VCaP (cell line): ENCODE data around the gene TAGLN2.

ENCODE experiments used
- H3K27ac ChIP-seq: fragments of 450-650 bp; 2 replicates; pipeline ENCODE4 v1.5.1; 2017
- TF ChIP-seq, protein P1 (sequence below): fragments of 450-650 bp; conservative IDR thresholded peaks from 2 replicates; pipeline ENCODE4 v1.5.1; 2017; ENCODE audit warnings: mild to moderate bottlenecking, moderate library complexity

TAGLN2 gene

GRCh38 chr1:159923203-159924024 is 1.9 kb downstream of the TAGLN2 start:
- TF ChIP-seq, protein P1, sequence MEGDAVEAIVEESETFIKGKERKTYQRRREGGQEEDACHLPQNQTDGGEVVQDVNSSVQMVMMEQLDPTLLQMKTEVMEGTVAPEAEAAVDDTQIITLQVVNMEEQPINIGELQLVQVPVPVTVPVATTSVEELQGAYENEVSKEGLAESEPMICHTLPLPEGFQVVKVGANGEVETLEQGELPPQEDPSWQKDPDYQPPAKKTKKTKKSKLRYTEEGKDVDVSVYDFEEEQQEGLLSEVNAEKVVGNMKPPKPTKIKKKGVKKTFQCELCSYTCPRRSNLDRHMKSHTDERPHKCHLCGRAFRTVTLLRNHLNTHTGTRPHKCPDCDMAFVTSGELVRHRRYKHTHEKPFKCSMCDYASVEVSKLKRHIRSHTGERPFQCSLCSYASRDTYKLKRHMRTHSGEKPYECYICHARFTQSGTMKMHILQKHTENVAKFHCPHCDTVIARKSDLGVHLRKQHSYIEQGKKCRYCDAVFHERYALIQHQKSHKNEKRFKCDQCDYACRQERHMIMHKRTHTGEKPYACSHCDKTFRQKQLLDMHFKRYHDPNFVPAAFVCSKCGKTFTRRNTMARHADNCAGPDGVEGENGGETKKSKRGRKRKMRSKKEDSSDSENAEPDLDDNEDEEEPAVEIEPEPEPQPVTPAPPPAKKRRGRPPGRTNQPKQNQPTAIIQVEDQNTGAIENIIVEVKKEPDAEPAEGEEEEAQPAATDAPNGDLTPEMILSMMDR, result no peak
- no peak overlapping the region for H3K27ac ChIP-seq

DNA sequence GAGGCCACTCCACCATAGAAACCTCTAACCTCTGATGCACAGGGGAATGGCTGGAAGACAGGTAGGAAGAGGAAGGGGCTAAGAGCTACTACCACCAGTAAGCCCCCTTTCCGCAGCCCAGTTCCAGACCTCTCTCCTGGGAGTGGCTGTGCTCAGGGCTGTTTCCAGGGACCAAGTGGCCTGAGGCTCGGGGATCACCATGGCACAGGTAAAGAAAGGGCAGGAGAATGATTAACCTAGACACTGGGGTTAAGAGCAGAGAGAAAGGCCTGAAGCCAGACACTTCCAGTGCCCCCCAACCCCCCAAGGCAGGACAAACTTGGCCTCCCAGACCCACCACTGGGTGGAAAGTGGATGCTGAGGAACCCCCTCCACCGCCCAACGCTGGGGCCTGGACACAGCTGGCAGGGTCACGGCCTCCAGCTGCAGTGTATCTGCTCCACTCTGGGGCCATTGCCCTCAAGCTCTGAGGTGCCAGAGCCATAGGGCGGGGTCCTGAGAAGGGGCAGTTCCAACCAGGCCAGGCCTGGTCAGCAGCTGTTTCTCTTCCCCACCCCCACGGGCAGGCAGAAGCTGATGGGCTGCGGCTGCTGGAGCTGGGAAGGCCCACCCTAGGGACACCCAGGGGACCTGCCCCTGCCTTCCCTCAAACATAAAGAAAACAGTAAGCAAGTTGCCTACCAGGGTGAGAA is 2.6 kb downstream of the TAGLN2 start:
- TF ChIP-seq, protein P1, result no peak
- H3K27ac ChIP-seq, result no peak overlapping the region

DNA sequence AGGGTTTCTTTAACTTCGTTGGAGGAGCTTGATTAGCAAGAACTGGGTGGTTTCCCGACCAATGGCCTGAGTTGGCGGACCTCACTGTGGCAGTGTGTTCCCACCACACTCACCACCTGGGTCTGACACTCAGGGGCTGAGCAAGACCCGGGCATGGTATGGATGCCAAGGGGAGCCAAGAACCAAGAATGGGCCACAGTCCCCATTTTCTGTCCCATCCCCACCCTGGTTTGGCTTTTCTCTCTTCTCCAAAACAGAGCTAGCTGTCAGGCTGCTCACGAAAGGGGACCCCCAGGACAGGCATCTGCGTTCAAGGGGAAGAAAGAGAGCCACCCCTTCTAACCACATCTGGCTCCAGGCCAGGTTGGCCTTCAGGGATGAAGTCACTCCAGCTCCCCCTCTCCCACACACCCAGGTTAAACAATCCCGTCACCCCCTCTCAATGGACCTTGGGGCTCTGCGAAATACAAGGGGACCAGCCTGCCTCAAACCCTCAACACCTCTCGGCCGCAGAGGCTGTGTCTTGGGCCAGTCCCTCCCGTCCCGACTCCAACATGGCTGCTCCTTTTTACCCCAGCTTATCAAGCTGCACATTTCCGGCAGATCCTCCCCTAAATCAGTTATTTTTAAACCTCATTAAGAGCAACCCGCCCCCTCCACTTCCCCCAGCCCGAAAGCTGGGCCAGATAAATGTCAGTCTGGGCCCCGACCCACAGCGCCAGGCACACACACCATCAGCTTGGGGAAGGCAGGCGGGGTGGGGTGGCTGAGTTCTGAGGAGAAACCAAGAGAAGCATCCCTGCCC is 3.4 kb downstream of the TAGLN2 start:
- TF ChIP-seq, protein P1, result no peak
- H3K27ac ChIP-seq, result no peak overlapping the region

- TF ChIP-seq, protein P1, result no peak
- H3K27ac ChIP-seq, result no peak overlapping the region
Measured at GRCh38 chr1:159921251-159921650, 4.1 kb downstream of the TAGLN2 start.

DNA sequence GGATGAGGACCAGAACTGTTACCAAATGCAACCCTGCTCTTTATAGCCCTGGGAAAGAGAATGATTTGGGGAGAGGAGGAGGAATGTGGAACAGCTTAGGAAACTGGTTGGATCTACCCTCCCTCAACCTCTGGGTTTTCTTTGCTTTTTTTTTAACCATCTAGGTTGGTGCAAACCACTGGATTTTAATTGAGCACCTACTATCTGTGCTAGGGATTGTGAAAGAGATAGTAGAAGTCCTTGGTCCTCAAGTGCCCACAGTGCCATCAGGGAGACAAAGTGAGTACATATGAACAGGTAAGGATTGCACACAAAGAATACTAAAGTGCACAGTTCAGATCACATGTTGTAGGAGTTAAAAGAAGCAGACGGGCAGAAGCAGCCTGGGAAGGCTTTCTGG is 4.7 kb downstream of the TAGLN2 start:
- no peak overlapping the region for H3K27ac ChIP-seq
- TF ChIP-seq, protein P1, result no peak

GRCh38 chr1:159920202-159920601 is 5.1 kb downstream of the TAGLN2 start:
- TF ChIP-seq, protein P1, result no peak
- no peak overlapping the region for H3K27ac ChIP-seq
